Measurements from ENCODE around the gene SNX11. TPM values are rescaled to one million over a fixed set of nuclear protein-coding genes. Genes with fewer than 3 reads are reported as not detected.

SNX11 gene
- total and polyA plus RNA-seq, 2 of the 8 experiments (the other 6 are each of a cell fraction or from before 2014, with no cell fraction given) = 21.1 to 21.4 TPM

GRCh38 chr17:48126532-48126850 lies 18.9 kb downstream of the SNX11 start:
- Histone ChIP-seq H2AFZ (ENCODE audit: low read length) (no peak overlapping the region), H2BK5ac (ENCODE audit: low read depth, low read length) (no peak overlapping the region), H3K27ac (ENCODE audit: low read depth, low read length) (no peak overlapping the region), H3K79me1 (ENCODE audit: low read depth, low read length) (no peaks in the 10 kb centered on the region), H3K56ac (replicated peaks; ENCODE audit: insufficient read length, low read depth, low read length) (no peak overlapping the region), H3K79me2 (ENCODE audit: control insufficient read depth in 1 of 2, insufficient read depth in 2 of 2, low read length in 2 of 2) (no peaks in the 10 kb centered on the region), H2BK20ac (ENCODE audit: low read length) (no peak overlapping the region), H3K27me3 (replicated peaks in 1 of 4; ENCODE audit: control insufficient read depth in 3 of 4, extremely low read depth in 1 of 4, insufficient read depth in 3 of 4, low read length in 3 of 4) (no peaks in the 10 kb centered on the region), H3K4ac (replicated peaks; ENCODE audit: insufficient read length, low read depth, low read length) (no peak overlapping the region), H4K20me1 (replicated peaks in 1 of 2; ENCODE audit: control insufficient read depth in 1 of 2, insufficient read depth in 2 of 2, low read length in 2 of 2) (no peaks in the 10 kb centered on the region), H3K4me3 (ENCODE audit: extremely low read depth in 1 of 4, insufficient read depth in 2 of 4, low read depth in 3 of 4, low read length in 4 of 4) (no peak overlapping the region), H3K4me2 (ENCODE audit: insufficient read depth in 1 of 2, low read depth in 2 of 2, low read length in 2 of 2) (no peak overlapping the region), H3K9me3 (ENCODE audit: insufficient read depth in 2 of 2, low read depth in 1 of 2, low read length in 1 of 2) (no peaks in the 10 kb centered on the region), H3K14ac (ENCODE audit: insufficient read length) (no peak overlapping the region), H2BK12ac (ENCODE audit: low read depth, low read length) (no peak overlapping the region), H3K23ac (ENCODE audit: insufficient read length) (no peak overlapping the region), H2AK5ac (ENCODE audit: low read depth, low read length) (no peak overlapping the region), H4K8ac (ENCODE audit: extremely low read depth, insufficient read depth, low read length) (no peak overlapping the region), H3K4me1 (replicated peaks in 1 of 4; ENCODE audit: control insufficient read depth in 3 of 4, insufficient read depth in 4 of 4, low read length in 3 of 4) (no peaks in the 10 kb centered on the region), H3K9ac (replicated peaks in 1 of 4; ENCODE audit: extremely low read depth in 1 of 4, low read depth in 3 of 4, low read length in 3 of 4) (no peak overlapping the region), H2BK15ac (ENCODE audit: low read length) (no peak overlapping the region), H4K5ac (ENCODE audit: insufficient read length, low read depth, low read length) (no peak overlapping the region), H4K91ac (replicated peaks; ENCODE audit: insufficient read length, low read length) (no peak overlapping the region), H3K23me2 (ENCODE audit: low read depth, low read length) (no peaks in the 10 kb centered on the region), H2BK120ac (replicated peaks; ENCODE audit: low read depth, low read length) (no peak overlapping the region), H3K36me3 (ENCODE audit: control insufficient read depth in 2 of 4, insufficient read depth in 4 of 4, low read length in 3 of 4) (peaks cover under 1 to 9% (median 8%) of the 10 kb centered on the region in 4 experiments; a peak in 5 of 8 replicates), H3K18ac (ENCODE audit: extremely low read depth, low read length) (no peak overlapping the region)
- 91% methylated on average over 7 of the region's 7 CpGs; no CpG with 5 or more reads in 1 of the 2 experiments for WGBS, 2 experiments (ENCODE audit: extremely low coverage in 1 of 2, insufficient coverage in 1 of 2, insufficient read length in 1 of 2, insufficient replicate concordance in 2 of 2, low coverage in 1 of 2, low lambda C conversion rate in 2 of 2, missing lambda C conversion rate in 1 of 2)
- DNase-seq (ENCODE audit: low read depth in 1 of 2, low spot score in 2 of 2) (no peak), FAIRE-seq (no peak)
- TF ChIP-seq YY1 (IDR thresholded peaks at IDR 0.05; ENCODE audit: low read depth, low read length) (no peak), SP4 (IDR thresholded peaks at IDR 0.05; ENCODE audit: low read length) (no peak), EP300 (IDR thresholded peaks at IDR 0.05; ENCODE audit: borderline replicate concordance in 1 of 2, low read depth in 2 of 2, low read length in 2 of 2) (no peak), TAF1 (IDR thresholded peaks at IDR 0.05; ENCODE audit: low read depth, low read length) (no peak)
- POLR2A ChIA-PET (ENCODE audit: partially characterized antibody) = interaction anchor here (1.0 to 2.2 kb wide), 3 partner anchors 18 to 72 kb away, joined by 3 to 9 read pairs (median 3); partner anchors contain the start of gene CBX1
- CTCF ChIA-PET (ENCODE audit: partially characterized antibody) = interaction anchor here (0.5 to 6.5 kb wide), 7 partner anchors 12 to 100 kb away, joined by 3 to 53 read pairs (median 6); partner anchors contain the start of gene SNX11
